LNCAP (cell line): ENCODE measurements around the gene JMJD8.

Experiments
- CTCF ChIP-seq: fragments of 450-650 bp; IDR thresholded peaks from 2 replicates; pipeline ENCODE4 v1.5.1; 2017; ENCODE audit warnings: mild to moderate bottlenecking

Gene JMJD8

GRCh38 chr16:642189-643049, 41.7 kb downstream of the JMJD8 start:
- no peak for TF ChIP-seq CTCF

- no peak for TF ChIP-seq CTCF
These were observed 42.6 kb downstream of the JMJD8 start, which contains the start of gene MCRIP2 for GRCh38 chr16:641326-642188. TSS of gene MCRIP2 (plus strand) at chr16:641828. CDS start at chr16:641992, 164 bp downstream.

- no peak for TF ChIP-seq CTCF
These were observed 43.5 kb downstream of the JMJD8 start for GRCh38 chr16:640614-641013.

GRCh38 chr16:638836-639235, 45.3 kb downstream of the JMJD8 start:
- no peak for TF ChIP-seq CTCF

- TF ChIP-seq CTCF = no peak
These were observed 46.0 kb downstream of the JMJD8 start for GRCh38 chr16:638034-638543.

GRCh38 chr16:637081-638018, 46.8 kb downstream of the JMJD8 start:
- no peak for TF ChIP-seq CTCF
